K562 (cell line): Measurements from ENCODE around the gene CSPG5. TPM values are rescaled to one million over a fixed set of nuclear protein-coding genes. Genes with fewer than 3 reads are reported as not detected.

Experiments used
- ATAC-seq: fragments of 200-7000 bp; cut with Tn5 transposase; 3 replicates; pipeline ENCODE4 v1.9.1; 2020; ENCODE audit warnings: moderate library complexity
- BruUV-seq: library from RNA; stranded (reverse); fragments of 400-500 nt; replicated peaks from 2 replicates; lab custom pipeline; 2021; lab: Mats Ljungman, UMichigan
- CTCF ChIA-PET: fragments of 300-600 bp; formaldehyde crosslinking; extraction: SDS; loops from one replicate; lab custom pipeline; 2021; ENCODE audit warnings: low intra/inter-chr PET ratio; lab: Yijun Ruan, JAX
- POLR2A ChIA-PET: fragments of 300-600, 350-650 bp; sonication (Branson Sonifier 250); formaldehyde crosslinking; extraction: SDS; loops from one replicate; lab custom pipeline; 2021; ENCODE audit warnings: antibody characterized with exemption, inconsistent platforms; lab: Yijun Ruan, JAX
- DNase-seq, 4 experiments: peaks; one replicate each; pipeline versions ENCODE4 v3.0.0 to v3.0.0-alpha.2; 2011 to 2018; ENCODE audit warnings: low spot score in 3 of 4, mixed read lengths in 3 of 4; ENCODE audit errors: extremely low read depth in 1 of 4
- FAIRE-seq: peaks from 2 replicates; lab custom pipeline; 2011; peaks lifted over from hg19 to GRCh38; lab: Jason Lieb, UNC
- H2AFZ ChIP-seq: 2 replicates; pipeline ENCODE4 v1.6.0; 2011; ENCODE audit warnings: low read depth, low read length, control low read depth, inconsistent platforms
- H3K27ac ChIP-seq: fragments of 200-600 bp; 3 replicates; pipeline ENCODE4 v1.8.0; 2011; ENCODE audit warnings: low read depth, mild to moderate bottlenecking, control low read depth, inconsistent platforms, low read length, moderate library complexity, mixed read lengths; ENCODE audit errors: extremely low read depth
- H3K27me3 ChIP-seq, 2 experiments: fragments of 300-600 bp in 1 of 2; 2 replicates in 1 of 2; 3 replicates in 1 of 2; pipeline versions ENCODE4 v1.6.0 to v1.8.0; 2011; ENCODE audit warnings: inconsistent platforms in 2 of 2, low read length in 2 of 2, mild to moderate bottlenecking in 1 of 2, mixed read lengths in 1 of 2, moderate library complexity in 1 of 2; ENCODE audit not compliant: control insufficient read depth in 2 of 2, insufficient read depth in 2 of 2
- H3K36me3 ChIP-seq: fragments of 300-600 bp; 3 replicates; pipeline ENCODE4 v1.8.0; 2011; ENCODE audit warnings: mild to moderate bottlenecking, low read length, inconsistent platforms; ENCODE audit not compliant: control insufficient read depth, insufficient read depth
- H3K4me1 ChIP-seq, 2 experiments: fragments of 200-600 bp in 1 of 2; replicated peaks in 1 of 2; 2 replicates in 1 of 2; 3 replicates in 1 of 2; pipeline versions ENCODE4 v1.5.1 to v1.8.0; 2011; ENCODE audit warnings: inconsistent platforms in 2 of 2, low read length in 2 of 2, mild to moderate bottlenecking in 1 of 2, mixed read lengths in 1 of 2, moderate library complexity in 1 of 2; ENCODE audit not compliant: control insufficient read depth in 2 of 2, insufficient read depth in 2 of 2
- H3K4me2 ChIP-seq: 2 replicates; pipeline ENCODE4 v1.6.1; 2011; ENCODE audit warnings: low read length, control low read depth, inconsistent platforms, mixed read lengths; ENCODE audit not compliant: insufficient read depth
- H3K4me3 ChIP-seq: fragments of 200-600 bp; sonication (generic), shearing (Covaris generic); 2 replicates; pipeline ENCODE4 v1.5.1; 2016; ENCODE audit warnings: control low read depth, inconsistent platforms
- H3K79me2 ChIP-seq: fragments of 200-600 bp; 3 replicates; pipeline ENCODE4 v1.8.0; 2011; ENCODE audit warnings: low read length, inconsistent platforms; ENCODE audit not compliant: control insufficient read depth, insufficient read depth
- H3K9ac ChIP-seq, 2 experiments: 2 replicates each; pipeline versions ENCODE4 v1.6.0 to v1.6.1; 2011; ENCODE audit warnings: low read depth in 2 of 2, low read length in 2 of 2, control low read depth in 1 of 2, inconsistent platforms in 1 of 2, mild to moderate bottlenecking in 1 of 2, mixed read lengths in 1 of 2; ENCODE audit not compliant: insufficient read depth in 1 of 2
- H3K9me1 ChIP-seq: one replicate; pipeline ENCODE4 v1.6.0; 2011; ENCODE audit warnings: inconsistent platforms, mild to moderate bottlenecking, low read length, moderate library complexity; ENCODE audit not compliant: control insufficient read depth, insufficient read depth
- H3K9me3 ChIP-seq: replicated peaks from 2 replicates; pipeline ENCODE4 v1.5.1; 2011; ENCODE audit warnings: low read depth, low read length, inconsistent platforms; ENCODE audit not compliant: control insufficient read depth, insufficient read depth
- H4K20me1 ChIP-seq: replicated peaks from 2 replicates; pipeline ENCODE4 v1.6.1; 2011; ENCODE audit warnings: low read length, inconsistent platforms, mixed read lengths; ENCODE audit not compliant: control insufficient read depth, insufficient read depth
- CBFA2T2 ChIP-seq: fragments of 450-650 bp; conservative IDR thresholded peaks from 2 replicates; pipeline ENCODE4 v1.6.1; 2017; ENCODE audit warnings: mild to moderate bottlenecking
- CBFA2T3 ChIP-seq: fragments of 450-650 bp; IDR thresholded peaks from 2 replicates; pipeline ENCODE4 v1.6.1; 2017
- CTBP1 ChIP-seq: fragments of 450-650 bp; IDR thresholded peaks from 2 replicates; pipeline ENCODE4 v1.6.1; 2016; ENCODE audit warnings: borderline replicate concordance
- DPF2 ChIP-seq: fragments of 450-650 bp; IDR thresholded peaks from 2 replicates; pipeline ENCODE4 v1.6.1; 2016
- EP300 ChIP-seq: IDR thresholded peaks from 2 replicates; pipeline ENCODE4 v1.6.1; 2012; ENCODE audit warnings: low read length, improper control_type of control experiment
- LEF1 ChIP-seq: fragments of 450-650 bp; IDR thresholded peaks from 2 replicates; pipeline ENCODE4 v1.6.1; 2016; ENCODE audit warnings: mild to moderate bottlenecking
- PKNOX1 ChIP-seq: fragments of 450-650 bp; IDR thresholded peaks from 2 replicates; pipeline ENCODE4 v1.6.1; 2016
- POLR2AphosphoS5 ChIP-seq: IDR thresholded peaks from 2 replicates; pipeline ENCODE4 v1.6.1; 2011; ENCODE audit warnings: mild to moderate bottlenecking, low read depth, low read length, moderate library complexity; ENCODE audit not compliant: control insufficient read depth, insufficient read depth
- RCOR1 ChIP-seq, 2 experiments: IDR thresholded peaks; 2 replicates each; pipeline ENCODE4 v1.6.1; 2012; ENCODE audit warnings: low read depth in 2 of 2, low read length in 2 of 2, borderline replicate concordance in 1 of 2, improper control_type of control experiment in 1 of 2
- SMARCA4 ChIP-seq: fragments of 450-650 bp; IDR thresholded peaks from 2 replicates; pipeline ENCODE4 v1.6.1; 2016
- SOX6 ChIP-seq: fragments of 450-650 bp; IDR thresholded peaks from 2 replicates; pipeline ENCODE4 v1.6.1; 2014; ENCODE audit warnings: mild to moderate bottlenecking
- TCF3 ChIP-seq: sonication (generic); formaldehyde crosslinking; IDR thresholded peaks from 2 replicates; pipeline ENCODE4 v1.4.0; 2020; ENCODE audit warnings: mild to moderate bottlenecking, missing genetic modification reagents
- TEAD4 ChIP-seq, 2 experiments: sonication (generic) in 1 of 2; formaldehyde crosslinking in 1 of 2; IDR thresholded peaks; 2 replicates each; pipeline versions ENCODE4 v1.6.1 to v1.8.0; 2012 to 2022; ENCODE audit warnings: borderline replicate concordance in 1 of 2, inconsistent platforms in 1 of 2, low read length in 1 of 2, mild to moderate bottlenecking in 1 of 2, missing genetic modification reagents in 1 of 2
- TRIM24 ChIP-seq, 2 experiments: fragments of 450-650 bp; IDR thresholded peaks; 2 replicates each; pipeline ENCODE4 v1.6.1; 2016
- TRIM28 ChIP-seq: fragments of 450-650 bp; IDR thresholded peaks from 2 replicates; pipeline ENCODE4 v1.6.1; 2017
- UBTF ChIP-seq, 2 experiments: IDR thresholded peaks; 2 replicates each; pipeline ENCODE4 v1.6.1; 2012; ENCODE audit warnings: improper control_type of control experiment in 2 of 2, low read depth in 2 of 2, low read length in 2 of 2, borderline replicate concordance in 1 of 2
- ZBTB8A ChIP-seq: fragments of 450-650 bp; IDR thresholded peaks from 2 replicates; pipeline ENCODE4 v1.6.1; 2018; ENCODE audit warnings: mild to moderate bottlenecking, moderate library complexity; ENCODE audit not compliant: partially characterized antibody
- ZEB2 ChIP-seq: fragments of 450-650 bp; IDR thresholded peaks from 2 replicates; pipeline ENCODE4 v1.6.1; 2016
- ZNF561 ChIP-seq: fragments of 450-650 bp; formaldehyde crosslinking; conservative IDR thresholded peaks from 2 replicates; pipeline ENCODE4 v1.4.0; 2020; ENCODE audit warnings: mild to moderate bottlenecking, moderate library complexity
- WGBS: fragments of 100-300 bp; shearing (Covaris generic); methylation state at CpG from one replicate; pipeline ENCODE4 v1.1.6; 2016; ENCODE audit warnings: low coverage, mixed read lengths; ENCODE audit not compliant: insufficient coverage; ENCODE audit errors: missing lambda C conversion rate; 5-methylcytosine and 5-hydroxymethylcytosine counted together
- in situ Hi-C: fragments of 300-500 bp; cut with MboI; formaldehyde crosslinking; loops from 4 replicates; pipeline ENCODE4 v1.15.0; 2018; ENCODE audit warnings: inconsistent platforms, mixed read lengths
- intact Hi-C: fragments of 100-400 bp; cut with micrococcal nuclease; formaldehyde crosslinking; loops from 2 replicates; pipeline ENCODE4 v1.14.2; 2022
- polyA plus RNA-seq, 8 experiments: library from polyadenylated mRNA; depleted of rRNA in 4 of 8; stranded (reverse) in 5 of 8; unstranded in 3 of 8; fragments of >200 nt; fragmentation: Nextera tagmentation in 2 of 8; fragmentation: Illumina TruSeq in 1 of 8; extraction: Ambion mirVana in 2 of 8; extraction: Trizol in 1 of 8; gene quantifications; 2 replicates each; pipeline versions ENCODE4 v1.2.1 to v1.2.3, GENCODE V29; 2011 to 2014; ENCODE audit warnings: inconsistent platforms in 1 of 8, missing spikeins in 1 of 8
- total RNA-seq, 7 experiments: library from RNA; depleted of rRNA in 6 of 7; stranded (reverse); fragments of >200 nt in 6 of 7; fragmentation: Illumina TruSeq in 2 of 7; extraction: Trizol in 2 of 7; gene quantifications; 2 replicates each; pipeline versions ENCODE4 v1.2.1 to v1.2.3, GENCODE V29; 2011 to 2021; ENCODE audit warnings: low replicate concordance in 1 of 7

Gene CSPG5
- total and polyA plus RNA-seq, 9 of the 15 experiments (the other 6 are each of a cell fraction or from before 2014, with no cell fraction given) = 0.06 to 3.3 (median 2.4) TPM

- TF ChIP-seq ZNF561 (CRISPR knock-in tag) = no peak
These were observed 7.1 kb downstream of the CSPG5 start (continued) for GRCh38 chr3:47571391-47572175.

- FAIRE-seq (peak; percentile 73), ATAC-seq (peak; percentile 52), DNase-seq (peak; percentile 45 to 73 (median 60))
- H2AFZ ChIP-seq = peak overlapping the region; percentile 69
- WGBS = 6% methylated on average over 6 of the region's 6 CpGs
- no TSS peak for BruUV-seq
- H3K36me3 ChIP-seq = no peaks in the 10 kb centered on the region
- H3K27ac ChIP-seq = no peak overlapping the region
- peak overlapping the region in 1 of 2 experiments; percentile 47; a peak in 1 of 4 replicates for H3K9ac ChIP-seq
- 0 out of 2 replicates have a peak, but pooled peaks cover 3% of the 10 kb centered on the region for H4K20me1 ChIP-seq
- ChIA-PET CTCF (no interaction called here), POLR2A (interaction anchor here (0.7 to 2.8 kb wide), 2 partner anchors 12 to 247 kb away, joined by 3 to 8 read pairs; no protein-coding TSS in a partner anchor)
- no peaks in the 10 kb centered on the region for H3K9me3 ChIP-seq
- in situ Hi-C loops (no loop called here), intact Hi-C loops (no loop called here)
- peak overlapping the region; percentile 70 for H3K4me2 ChIP-seq
- peaks cover 10 to 15% of the 10 kb centered on the region in 2 experiments for H3K4me1 ChIP-seq
- H3K4me3 ChIP-seq = no peak overlapping the region
- no peaks in the 10 kb centered on the region for H3K9me1 ChIP-seq
- no peaks in the 10 kb centered on the region for H3K79me2 ChIP-seq
- H3K27me3 ChIP-seq = no peaks in the 10 kb centered on the region
- TF ChIP-seq EP300 (peak; percentile 41; the same call in 1 of the 2 replicates), RCOR1 (IDR thresholded peaks at IDR 0.05; ENCODE audit: borderline replicate concordance in 1 of 2, low read depth in 2 of 2, low read length in 2 of 2) (0 out of 4 replicates have a peak, but pooled peaks of 1 of the 2 experiments have one; percentile 12), CBFA2T3 (peak; percentile 83), UBTF (IDR thresholded peaks at IDR 0.05; ENCODE audit: borderline replicate concordance in 1 of 2, low read depth in 2 of 2, low read length in 2 of 2) (no peak), CTBP1 (peak; percentile 64), CBFA2T2 (peak; percentile 65), TCF3 (CRISPR knock-in tag) (peak; percentile 61), PKNOX1 (peak; percentile 15; the same call in 1 of the 2 replicates), TEAD4 (IDR thresholded peaks at IDR 0.05; ENCODE audit: low read length) (peak; percentile 58; the same call in 1 of the 2 replicates), TEAD4 (CRISPR knock-in tag; IDR thresholded peaks at IDR 0.05; ENCODE audit: borderline replicate concordance) (no peak), SMARCA4 (peak; percentile 44; the same call in 1 of the 2 replicates), DPF2 (peak; percentile 80), LEF1 (peak; percentile 40; the same call in 1 of the 2 replicates), SOX6 (peak; percentile 43; the same call in 1 of the 2 replicates), TRIM24 (IDR thresholded peaks at IDR 0.05) (peak; percentile 56 to 62; a peak in 2 of 4 replicates), POLR2AphosphoS5 (peak; percentile 44; the same call in 1 of the 2 replicates), TRIM28 (0 out of 2 replicates have a peak, but pooled peaks have one; percentile 16), ZBTB8A (no peak), ZEB2 (0 out of 2 replicates have a peak, but pooled peaks have one; percentile 44)
These were observed 9.8 kb downstream of the CSPG5 start for GRCh38 chr3:47568901-47569300.
